HepG2 (cell line): Measurements from ENCODE around the gene CIB2. TPM values are rescaled to one million over a fixed set of nuclear protein-coding genes. Genes with fewer than 3 reads are reported as not detected.

ENCODE experiments used
- ATF7-NPFF ChIP-seq: sonication (generic); formaldehyde crosslinking; IDR thresholded peaks from 2 replicates; pipeline ENCODE4 v1.8.1; 2023; ENCODE audit warnings: mild to moderate bottlenecking, low read depth, missing genetic modification reagents, moderate library complexity
- BRD4 ChIP-seq: sonication (generic); formaldehyde crosslinking; IDR thresholded peaks from 2 replicates; pipeline ENCODE4 v1.4.0; 2020; ENCODE audit warnings: missing genetic modification reagents
- HHEX ChIP-seq: IDR thresholded peaks from 2 replicates; pipeline ENCODE4 v1.6.1; 2016; ENCODE audit warnings: control low read depth
- HNRNPK ChIP-seq: fragments of 200-400 bp; formaldehyde crosslinking; IDR thresholded peaks from 2 replicates; pipeline ENCODE4 v1.6.1; 2018; ENCODE audit warnings: low read length, low read depth, moderate library complexity, mild to moderate bottlenecking; ENCODE audit not compliant: poor library complexity, severe bottlenecking
- KLF11 ChIP-seq: IDR thresholded peaks from 2 replicates; pipeline ENCODE4 v1.6.1; 2016; ENCODE audit warnings: missing compliant biosample characterization
- KLF13 ChIP-seq: sonication (generic); formaldehyde crosslinking; IDR thresholded peaks from 2 replicates; pipeline ENCODE4 v1.4.0; 2020; ENCODE audit warnings: mild to moderate bottlenecking, missing genetic modification reagents
- NR2F1 ChIP-seq, 2 experiments: fragments of 450-650 bp in 1 of 2; formaldehyde crosslinking in 1 of 2; IDR thresholded peaks; 2 replicates each; pipeline versions ENCODE4 v1.5.0 to v1.6.1; 2016 to 2020; ENCODE audit warnings: mild to moderate bottlenecking in 1 of 2, missing compliant biosample characterization in 1 of 2, missing genetic modification reagents in 1 of 2, moderate library complexity in 1 of 2
- NRL ChIP-seq: sonication (generic); formaldehyde crosslinking; IDR thresholded peaks from 2 replicates; pipeline ENCODE4 v1.5.0; 2020; ENCODE audit warnings: missing genetic modification reagents, mild to moderate bottlenecking, moderate library complexity, borderline replicate concordance
- SATB2 ChIP-seq: sonication (generic); formaldehyde crosslinking; IDR thresholded peaks from 2 replicates; pipeline ENCODE4 v1.5.0; 2020; ENCODE audit warnings: missing genetic modification reagents
- SRY ChIP-seq: sonication (generic); formaldehyde crosslinking; IDR thresholded peaks from 2 replicates; pipeline ENCODE4 v1.8.0; 2022; ENCODE audit warnings: mild to moderate bottlenecking, missing genetic modification reagents
- TBX2 ChIP-seq: sonication (generic); formaldehyde crosslinking; IDR thresholded peaks from 2 replicates; pipeline ENCODE4 v1.5.0; 2020; ENCODE audit warnings: missing genetic modification reagents, mild to moderate bottlenecking, borderline replicate concordance
- ZNF382 ChIP-seq: sonication (generic); formaldehyde crosslinking; IDR thresholded peaks from 2 replicates; pipeline ENCODE4 v1.5.0; 2020; ENCODE audit warnings: missing genetic modification reagents, mild to moderate bottlenecking, borderline replicate concordance
- ZNF460 ChIP-seq: sonication (generic); formaldehyde crosslinking; IDR thresholded peaks from 2 replicates; pipeline ENCODE4 v1.5.1; 2020; ENCODE audit warnings: missing genetic modification reagents, mild to moderate bottlenecking, borderline replicate concordance
- ZNF646 ChIP-seq: sonication (generic); formaldehyde crosslinking; IDR thresholded peaks from 2 replicates; pipeline ENCODE4 v1.9.0; 2021; ENCODE audit warnings: mild to moderate bottlenecking, missing genetic modification reagents
- ZNF850 ChIP-seq: sonication (generic); formaldehyde crosslinking; conservative IDR thresholded peaks from 2 replicates; pipeline ENCODE4 v1.9.0; 2021; ENCODE audit warnings: mild to moderate bottlenecking, missing genetic modification reagents
- polyA plus RNA-seq, 8 experiments: library from polyadenylated mRNA; depleted of rRNA in 3 of 8; stranded (reverse) in 7 of 8; unstranded in 1 of 8; fragments of >200 nt; fragmentation: Illumina TruSeq in 4 of 8; extraction: Trizol in 4 of 8; gene quantifications; 2 replicates each; pipeline versions ENCODE4 v1.2.1 to v1.2.3, GENCODE V29; 2011 to 2016; ENCODE audit warnings: low read depth in 4 of 8, missing spikeins in 1 of 8, mixed read lengths in 1 of 8; ENCODE audit not compliant: insufficient read depth in 1 of 8
- total RNA-seq, 5 experiments: library from RNA; depleted of rRNA; stranded (reverse); fragments of >200 nt; fragmentation: Illumina TruSeq; extraction: Trizol; gene quantifications; 2 replicates each; pipeline ENCODE4 v1.2.3, GENCODE V29; 2016; ENCODE audit warnings: low read depth in 1 of 5
- TF ChIP-seq, protein P1 (sequence below): sonication (generic); formaldehyde crosslinking; IDR thresholded peaks from 2 replicates; pipeline ENCODE4 v1.8.0; 2022; ENCODE audit warnings: mild to moderate bottlenecking, missing genetic modification reagents, borderline replicate concordance
- TF ChIP-seq, protein P2 (sequence below), 2 experiments: sonication (generic) in 1 of 2; formaldehyde crosslinking in 1 of 2; IDR thresholded peaks; 2 replicates each; pipeline versions ENCODE4 v1.5.1 to v1.6.1; 2011 to 2020; ENCODE audit warnings: borderline replicate concordance in 1 of 2, low read depth in 1 of 2, low read length in 1 of 2, mild to moderate bottlenecking in 1 of 2, missing genetic modification reagents in 1 of 2, moderate library complexity in 1 of 2

CIB2 gene
- total and polyA plus RNA-seq, 2 of the 13 experiments (the other 11 are each of a cell fraction or from before 2014, with no cell fraction given) = 1.4 to 1.5 TPM

DNA sequence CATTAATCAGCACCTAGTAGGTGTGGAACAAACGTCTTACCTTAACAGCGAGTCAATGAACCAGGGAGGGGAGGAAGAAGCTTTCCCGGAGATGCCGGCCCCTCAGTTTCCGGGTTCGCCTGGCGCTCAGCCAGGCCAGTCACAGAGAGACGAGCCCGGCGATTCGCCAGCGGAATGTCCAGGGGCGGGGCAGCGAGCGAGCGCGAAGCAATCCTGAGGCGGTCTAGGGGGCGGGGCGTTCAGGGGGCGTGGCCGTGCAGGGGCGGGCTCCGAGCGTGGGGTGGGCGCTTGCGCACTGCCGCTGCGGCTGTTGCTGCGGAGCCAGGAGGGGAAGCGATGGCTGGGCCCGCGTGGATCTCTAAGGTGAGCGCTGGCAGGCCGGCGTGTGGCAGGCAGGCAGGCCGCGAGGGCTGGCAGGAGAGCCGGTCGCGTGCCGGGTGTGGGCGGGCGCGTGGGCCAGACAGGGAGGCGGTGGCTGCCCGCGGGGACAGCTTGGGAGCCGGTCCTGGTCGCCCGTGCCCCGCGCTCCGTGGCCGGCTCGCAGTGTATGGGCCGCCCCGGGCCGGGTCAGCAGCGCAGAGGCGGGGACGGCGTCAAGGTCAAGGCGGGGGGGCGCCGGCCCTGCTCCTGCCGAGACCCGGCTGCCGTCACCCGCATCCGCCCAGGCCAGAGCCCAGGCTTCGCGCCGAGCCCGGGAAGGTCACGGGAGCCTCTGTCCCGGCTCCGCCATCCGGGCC, 18.0 kb upstream of the CIB2 start, which contains the start of gene IDH3A (continued):
- TF ChIP-seq, protein P1, sequence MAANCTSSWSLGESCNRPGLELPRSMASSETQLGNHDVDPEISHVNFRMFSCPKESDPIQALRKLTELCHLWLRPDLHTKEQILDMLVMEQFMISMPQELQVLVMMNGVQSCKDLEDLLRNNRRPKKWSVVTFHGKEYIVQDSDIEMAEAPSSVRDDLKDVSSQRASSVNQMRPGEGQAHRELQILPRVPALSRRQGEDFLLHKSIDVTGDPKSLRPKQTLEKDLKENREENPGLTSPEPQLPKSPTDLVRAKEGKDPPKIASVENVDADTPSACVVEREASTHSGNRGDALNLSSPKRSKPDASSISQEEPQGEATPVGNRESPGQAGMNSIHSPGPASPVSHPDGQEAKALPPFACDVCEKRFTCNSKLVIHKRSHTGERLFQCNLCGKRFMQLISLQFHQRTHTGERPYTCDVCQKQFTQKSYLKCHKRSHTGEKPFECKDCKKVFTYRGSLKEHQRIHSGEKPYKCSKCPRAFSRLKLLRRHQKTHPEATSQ (CRISPR knock-in tag) = no peak
- TF ChIP-seq SATB2 (CRISPR knock-in tag) (no peak), HNRNPK (no peak), HHEX (CRISPR knock-in tag) (no peak), KLF11 (no peak), ZNF460 (CRISPR knock-in tag) (no peak), ATF7-NPFF (CRISPR knock-in tag) (peak; percentile 83), KLF13 (CRISPR knock-in tag) (no peak), ZNF382 (no peak), SRY (CRISPR knock-in tag) (peak; percentile 85; the same call in 1 of the 2 replicates), TBX2 (CRISPR knock-in tag) (peak; percentile 46; the same call in 1 of the 2 replicates), ZNF850 (CRISPR knock-in tag) (no peak), BRD4 (CRISPR knock-in tag) (no peak), NR2F1 (CRISPR knock-in tag; IDR thresholded peaks at IDR 0.05) (no peak), NRL (no peak), ZNF646 (CRISPR knock-in tag) (no peak)
- TF ChIP-seq, protein P2, sequence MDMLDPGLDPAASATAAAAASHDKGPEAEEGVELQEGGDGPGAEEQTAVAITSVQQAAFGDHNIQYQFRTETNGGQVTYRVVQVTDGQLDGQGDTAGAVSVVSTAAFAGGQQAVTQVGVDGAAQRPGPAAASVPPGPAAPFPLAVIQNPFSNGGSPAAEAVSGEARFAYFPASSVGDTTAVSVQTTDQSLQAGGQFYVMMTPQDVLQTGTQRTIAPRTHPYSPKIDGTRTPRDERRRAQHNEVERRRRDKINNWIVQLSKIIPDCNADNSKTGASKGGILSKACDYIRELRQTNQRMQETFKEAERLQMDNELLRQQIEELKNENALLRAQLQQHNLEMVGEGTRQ (IDR thresholded peaks at IDR 0.05; ENCODE audit: low read depth, low read length) = no peak
- TF ChIP-seq, protein P2 (CRISPR knock-in tag; IDR thresholded peaks at IDR 0.05; ENCODE audit: borderline replicate concordance) = no peak
